Neural crest cell (in vitro differentiated cells): ENCODE measurements around the gene EVI5. TPM values are rescaled to one million over a fixed set of nuclear protein-coding genes. Genes with fewer than 3 reads are reported as not detected.
"Not testable (repeated sequence)": the region's sequence is repeated elsewhere in the genome, so short reads cannot be mapped to it uniquely, and the experiment has no call there.

ENCODE experiments used
- DNase-seq: peaks from one replicate; pipeline ENCODE4 v3.0.0; 2021; ENCODE audit warnings: low read depth, mixed read lengths, low spot score
- H3K27ac Mint-ChIP-seq: one replicate; pipeline ENCODE4 v1.8.0; 2021; ENCODE audit warnings: mild to moderate bottlenecking, mixed read lengths; ENCODE audit not compliant: unreplicated experiment
- H3K27me3 Mint-ChIP-seq: 2 replicates; pipeline ENCODE4 v1.8.0; 2021; ENCODE audit warnings: low read depth, mild to moderate bottlenecking, mixed read lengths
- H3K36me3 Mint-ChIP-seq: 2 replicates; pipeline ENCODE4 v1.8.0; 2021; ENCODE audit warnings: low read depth, mild to moderate bottlenecking, mixed read lengths
- H3K4me1 Mint-ChIP-seq: 2 replicates; pipeline ENCODE4 v1.8.0; 2021; ENCODE audit warnings: mixed read lengths
- H3K4me3 Mint-ChIP-seq: one replicate; pipeline ENCODE4 v1.8.0; 2021; ENCODE audit warnings: mild to moderate bottlenecking, mixed read lengths
- H3K9me3 Mint-ChIP-seq: 2 replicates; pipeline ENCODE4 v1.8.0; 2021; ENCODE audit warnings: mixed read lengths
- CTCF ChIP-seq: fragments of 200-600 bp; sonication (generic); conservative IDR thresholded peaks from 2 replicates; pipeline ENCODE4 v1.5.0; 2021; ENCODE audit warnings: antibody characterized with exemption, mild to moderate bottlenecking
- total RNA-seq: library from RNA; stranded (reverse); gene quantifications from 2 replicates; pipeline ENCODE4 v1.2.1, GENCODE V29; 2021

EVI5 gene
- total RNA-seq, 1 donor from 2014 or later: 24.7 TPM

GRCh38 chr1:92748138-92748537, 36.8 kb downstream of the EVI5 start:
- H3K36me3 Mint-ChIP-seq: peaks cover 2% of the 10 kb centered on the region
- H3K4me3 Mint-ChIP-seq: no peak overlapping the region
- no peak for DNase-seq
- H3K27me3 Mint-ChIP-seq: no peaks in the 10 kb centered on the region
- H3K27ac Mint-ChIP-seq: peak overlapping the region; percentile 38
- peak; percentile 15 for TF ChIP-seq CTCF
- peaks cover 10% of the 10 kb centered on the region for H3K4me1 Mint-ChIP-seq
- no peaks in the 10 kb centered on the region for H3K9me3 Mint-ChIP-seq

GRCh38 chr1:92747735-92748134, 37.2 kb downstream of the EVI5 start:
- TF ChIP-seq CTCF: no peak
- H3K4me1 Mint-ChIP-seq: peaks cover 7% of the 10 kb centered on the region
- no peaks in the 10 kb centered on the region for H3K27me3 Mint-ChIP-seq
- H3K27ac Mint-ChIP-seq: peak overlapping the region; percentile 38
- H3K36me3 Mint-ChIP-seq: peaks cover 2% of the 10 kb centered on the region
- H3K9me3 Mint-ChIP-seq: no peaks in the 10 kb centered on the region
- H3K4me3 Mint-ChIP-seq: no peak overlapping the region
- DNase-seq: no peak

- H3K27me3 Mint-ChIP-seq, DNase-seq, H3K27ac Mint-ChIP-seq, H3K4me3 Mint-ChIP-seq, H3K9me3 Mint-ChIP-seq, H3K4me1 Mint-ChIP-seq, H3K36me3 Mint-ChIP-seq: not testable (repeated sequence)
Measured at GRCh38 chr1:92746255-92746654, 38.7 kb downstream of the EVI5 start.

GRCh38 chr1:92743221-92743620, 41.7 kb downstream of the EVI5 start:
- Mint-ChIP-seq H3K27me3 (no peaks in the 10 kb centered on the region), H3K9me3 (no peaks in the 10 kb centered on the region), H3K27ac (no peak overlapping the region), H3K4me3 (no peak overlapping the region), H3K36me3 (peaks cover 2% of the 10 kb centered on the region), H3K4me1 (peaks cover 4% of the 10 kb centered on the region)
- TF ChIP-seq CTCF: no peak
- DNase-seq: no peak

GRCh38 chr1:92739669-92740524, 45.0 kb downstream of the EVI5 start:
- Mint-ChIP-seq H3K27ac (no peak overlapping the region), H3K36me3 (peaks cover 3% of the 10 kb centered on the region), H3K4me3 (no peak overlapping the region), H3K27me3 (no peaks in the 10 kb centered on the region), H3K9me3 (no peaks in the 10 kb centered on the region), H3K4me1 (no peaks in the 10 kb centered on the region)
- DNase-seq: no peak
- no peak for TF ChIP-seq CTCF

- peaks cover 15% of the 10 kb centered on the region for H3K36me3 Mint-ChIP-seq
- no peak for DNase-seq
- H3K9me3 Mint-ChIP-seq: peaks cover 8% of the 10 kb centered on the region
- H3K4me1 Mint-ChIP-seq: no peaks in the 10 kb centered on the region
- no peaks in the 10 kb centered on the region for H3K27me3 Mint-ChIP-seq
- H3K4me3 Mint-ChIP-seq: no peak overlapping the region
- TF ChIP-seq CTCF: peak; percentile 36
- H3K27ac Mint-ChIP-seq: no peak overlapping the region
Measured at GRCh38 chr1:92736395-92736794, 48.5 kb downstream of the EVI5 start.
